Stimulated activated CD8-positive, alpha-beta memory T cell treated with anti-CD3 and anti-CD28 coated beads, Interleukin-15, amount 100 ng/mL, for 4 hours (primary cell): ENCODE results near the gene ZNF205.
"Not testable (repeated sequence)": the region's sequence is repeated elsewhere in the genome, so short reads cannot be mapped to it uniquely, and the experiment has no call there.

Experiments
- DNase-seq, 2 donors: peaks; one replicate each; pipeline ENCODE4 v3.0.0-alpha.2; 2020; ENCODE audit warnings: low read depth in 2 of 2

Gene ZNF205

DNA sequence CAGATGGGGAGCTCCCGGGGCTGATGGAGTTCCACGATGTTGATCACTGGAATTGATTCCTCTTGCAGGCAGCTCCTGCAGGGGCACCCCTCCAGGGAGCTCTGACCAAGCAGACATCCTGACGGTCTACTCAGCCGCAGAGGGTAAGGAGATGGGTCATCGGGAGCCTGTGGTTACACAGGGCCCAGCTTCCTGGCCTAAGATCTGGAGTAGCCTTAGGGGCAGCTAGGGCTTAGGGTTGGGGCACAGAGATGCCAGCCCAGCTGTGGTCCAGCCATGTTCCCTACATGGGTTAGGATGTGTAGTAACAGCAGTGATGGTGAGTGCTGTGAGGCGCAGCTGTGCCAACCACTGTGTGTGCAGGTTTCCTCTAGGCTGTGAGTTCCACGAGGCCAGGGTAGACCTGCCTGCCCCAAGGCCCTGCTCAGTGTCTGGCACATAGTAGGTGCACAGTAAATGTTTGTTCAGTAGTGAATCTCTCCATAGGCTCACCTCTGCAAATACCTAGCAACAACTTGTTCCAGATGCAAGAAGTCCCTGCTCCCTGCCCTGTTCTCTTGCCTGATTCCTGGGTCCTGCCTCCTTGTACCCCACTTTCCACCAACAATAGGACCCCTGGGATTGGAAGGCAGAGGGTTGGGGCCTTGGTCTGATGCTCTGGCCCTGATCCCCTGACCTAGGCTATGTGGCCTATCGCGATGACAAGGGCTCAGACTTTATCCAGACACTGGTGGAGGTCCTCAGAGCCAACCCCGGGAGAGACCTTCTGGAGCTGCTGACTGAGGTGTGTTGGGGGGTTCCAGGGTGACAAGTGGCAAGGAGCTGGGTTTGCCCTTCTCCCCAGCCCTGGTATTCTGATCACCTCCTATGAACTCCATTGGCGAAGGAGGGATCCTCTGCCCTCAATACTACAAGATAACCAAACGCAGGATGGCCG lies 36.1 kb downstream of the ZNF205 start:
- no peak for DNase-seq

DNA sequence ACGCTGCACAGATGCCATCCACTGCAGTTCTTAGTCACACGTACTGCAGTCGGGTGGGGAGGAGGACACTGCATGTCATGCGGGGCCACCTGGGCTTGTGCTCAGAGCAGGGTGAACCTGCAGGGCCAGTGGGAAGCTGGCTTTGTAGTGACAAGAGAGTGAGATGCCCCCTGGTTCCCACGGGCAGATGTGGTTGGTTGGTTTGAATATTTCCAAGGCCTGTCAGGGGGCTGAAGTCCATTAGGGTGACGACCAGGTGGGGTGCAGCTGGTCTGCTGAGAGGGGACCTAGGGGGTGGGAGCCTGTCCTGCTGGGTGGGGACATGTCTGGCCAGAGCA lies 36.8 kb downstream of the ZNF205 start:
- DNase-seq: no peak

DNA sequence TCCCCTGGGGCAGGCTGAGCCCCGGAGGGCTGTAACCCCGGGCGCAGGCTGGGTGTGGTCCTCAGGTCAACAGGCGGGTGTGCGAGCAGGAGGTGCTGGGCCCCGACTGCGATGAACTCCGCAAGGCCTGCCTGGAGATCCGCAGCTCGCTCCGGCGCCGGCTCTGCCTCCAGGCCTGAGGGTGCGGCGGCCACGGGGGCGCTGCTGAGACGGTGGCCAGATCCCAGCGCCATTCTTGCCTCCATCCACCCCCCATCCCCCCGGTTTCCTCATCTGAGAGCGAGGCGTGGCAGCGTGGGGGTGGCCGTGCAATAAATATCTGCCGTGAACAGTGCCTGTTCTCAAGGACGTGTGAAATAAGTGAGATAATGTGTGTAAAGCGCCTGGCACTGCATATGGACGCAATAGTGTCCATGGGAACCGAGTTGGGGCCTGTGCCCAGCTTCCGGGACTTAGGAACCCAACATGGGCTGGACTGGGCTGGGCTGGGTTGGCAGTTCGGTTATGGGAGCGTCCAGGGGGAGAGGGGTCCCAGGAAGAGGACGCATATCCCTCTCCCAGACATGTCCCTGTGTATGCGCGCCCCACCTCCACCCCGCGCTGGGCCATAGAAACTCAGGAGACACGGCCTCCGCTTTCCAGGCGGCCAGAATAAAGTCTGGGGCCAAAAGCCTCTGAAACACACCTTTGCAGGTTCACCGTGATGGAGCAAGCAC lies 37.4 kb downstream of the ZNF205 start:
- DNase-seq: no peak

DNA sequence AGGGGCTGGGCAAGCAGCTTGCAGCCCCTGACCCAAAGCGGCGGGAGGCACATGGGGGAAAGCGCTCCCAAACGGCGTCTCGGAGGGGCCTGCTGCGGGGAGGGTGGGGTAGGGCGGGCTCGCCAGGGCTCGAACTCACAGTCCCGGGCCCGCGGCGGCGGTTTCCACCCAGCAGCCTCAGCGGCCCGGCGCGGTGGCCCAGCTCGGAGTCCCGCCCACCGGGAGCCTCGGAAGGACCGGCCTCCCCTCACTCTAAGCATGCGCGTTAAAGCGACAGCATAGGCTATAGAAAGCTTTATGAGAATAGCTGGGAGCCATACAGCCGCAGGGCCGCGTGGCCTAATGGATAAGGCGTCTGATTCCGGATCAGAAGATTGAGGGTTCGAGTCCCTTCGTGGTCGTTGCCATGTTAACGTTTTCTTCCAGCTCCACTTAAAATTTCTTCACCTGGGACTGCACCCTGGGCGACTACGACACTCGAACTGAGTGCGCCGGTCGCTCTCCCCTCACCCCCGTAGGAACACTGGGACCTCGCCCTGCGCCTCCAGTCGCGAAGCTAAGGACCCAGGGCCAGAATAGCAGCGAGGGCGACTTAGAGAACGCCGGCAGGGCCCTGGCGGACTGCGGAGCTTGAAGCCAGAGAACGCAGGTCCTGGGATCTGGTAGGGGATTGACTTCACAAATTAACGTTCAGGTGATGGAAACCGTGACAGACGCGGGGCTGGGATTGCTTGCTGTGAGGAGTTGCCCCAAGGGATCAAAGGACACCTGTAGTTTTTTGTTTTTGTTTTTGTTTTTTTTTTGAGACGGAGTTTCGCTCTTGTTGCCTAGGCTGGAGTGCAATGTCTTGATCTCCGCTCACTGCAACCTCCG lies 38.2 kb downstream of the ZNF205 start:
- DNase-seq: peak; percentile 94 to 95

DNA sequence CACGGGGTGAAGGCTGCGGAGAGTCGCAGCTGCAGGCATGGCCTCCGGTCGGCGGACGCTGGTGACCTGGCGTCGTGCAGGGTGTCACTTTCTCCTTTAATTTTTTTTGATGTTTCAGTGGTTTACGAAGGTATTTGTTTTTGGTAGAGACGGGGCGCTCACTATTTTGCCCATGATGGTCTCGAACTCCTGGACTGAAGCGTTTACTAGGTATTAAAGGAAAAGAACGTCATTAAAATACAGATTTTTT lies 39.6 kb downstream of the ZNF205 start:
- DNase-seq: no peak

DNA sequence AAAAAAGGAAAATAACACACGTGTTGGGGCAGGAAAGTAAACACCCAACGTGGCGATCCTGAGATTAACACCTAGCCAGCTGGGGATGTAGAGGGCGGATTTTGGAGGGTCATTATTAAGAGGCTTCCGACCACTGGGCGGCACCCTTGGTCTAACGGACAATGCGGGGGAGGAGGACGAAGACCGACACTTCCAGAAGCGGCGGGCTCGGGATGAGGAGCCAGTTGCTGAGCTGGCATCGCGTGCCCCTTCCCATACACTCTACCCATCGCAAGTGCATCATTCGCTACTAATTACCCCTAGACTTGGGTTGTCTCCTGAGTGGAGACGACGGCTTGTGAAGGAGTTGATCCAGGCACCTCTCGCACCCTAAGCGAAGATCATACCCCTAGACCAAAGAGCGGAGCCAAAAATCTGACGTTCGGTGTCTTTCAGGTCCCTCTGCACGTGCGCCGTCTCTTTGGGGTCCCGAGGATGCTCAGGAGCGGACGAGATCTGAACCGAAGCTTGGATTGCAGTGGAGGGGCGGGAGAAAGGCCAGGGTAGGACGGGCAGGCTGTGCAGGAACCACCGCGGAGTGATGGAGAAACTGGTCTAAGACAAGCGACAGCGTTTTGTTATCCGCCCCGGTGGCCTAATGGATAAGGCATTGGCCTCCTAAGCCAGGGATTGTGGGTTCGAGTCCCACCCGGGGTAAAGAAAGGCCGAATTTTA lies 40.0 kb downstream of the ZNF205 start:
- peak; percentile 63 to 73 for DNase-seq

DNA sequence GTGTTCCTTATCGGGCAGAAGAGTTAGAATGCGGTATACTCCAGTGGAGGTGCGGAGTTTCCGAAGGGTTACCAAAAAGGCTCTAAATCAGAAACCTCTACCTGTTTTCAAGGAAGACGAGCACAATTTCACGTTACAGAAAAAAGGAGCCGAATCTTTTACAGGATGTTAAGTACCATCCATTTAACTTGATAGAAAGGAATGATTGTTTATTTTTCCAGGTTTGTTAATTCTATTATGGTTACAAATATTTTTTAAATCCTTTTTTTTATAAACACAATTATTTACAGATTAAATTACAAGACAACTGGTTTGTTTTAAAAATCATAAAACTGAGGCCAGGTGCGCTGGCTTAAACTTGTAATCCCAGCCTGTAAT lies 40.6 kb downstream of the ZNF205 start:
- DNase-seq: no peak

DNA sequence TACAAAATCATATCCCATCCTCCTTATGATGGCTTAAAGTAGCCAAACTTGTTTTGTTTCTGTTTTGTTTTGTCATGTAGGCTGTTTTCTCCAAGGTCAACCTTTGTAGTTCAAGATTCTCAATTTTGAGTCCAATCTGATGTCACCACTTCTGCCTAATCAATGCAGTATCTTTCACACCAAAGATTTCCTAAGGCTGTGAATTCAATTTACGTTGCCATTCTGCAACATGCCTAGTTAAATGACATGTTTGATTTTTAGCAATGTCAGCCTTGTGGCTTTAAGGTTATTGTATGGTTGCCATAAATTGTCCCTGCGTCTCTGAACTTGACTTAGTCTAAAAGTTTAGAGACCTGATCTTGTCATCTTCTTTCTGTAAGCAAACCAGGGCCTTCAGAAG lies 42.8 kb downstream of the ZNF205 start:
- no peak for DNase-seq

DNA sequence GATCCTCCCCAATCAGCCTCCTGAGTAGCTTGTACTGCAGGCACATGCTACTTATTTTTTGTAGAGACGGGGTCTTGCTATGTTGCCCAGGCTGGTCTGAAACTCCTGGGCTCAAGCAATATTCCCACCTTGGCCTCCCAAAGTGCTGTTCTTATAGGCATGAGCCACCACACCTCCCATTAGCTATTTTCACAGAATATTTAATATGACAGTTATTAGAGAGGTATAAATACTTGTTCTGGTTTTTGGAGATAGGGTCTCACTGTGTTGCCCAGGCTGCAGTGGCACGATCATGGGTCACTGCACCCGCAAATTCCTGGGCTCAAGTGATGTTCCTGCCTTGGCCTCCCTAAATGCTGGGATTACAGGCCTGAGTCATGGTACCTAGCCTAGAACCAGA lies 43.6 kb downstream of the ZNF205 start:
- no peak for DNase-seq

DNA sequence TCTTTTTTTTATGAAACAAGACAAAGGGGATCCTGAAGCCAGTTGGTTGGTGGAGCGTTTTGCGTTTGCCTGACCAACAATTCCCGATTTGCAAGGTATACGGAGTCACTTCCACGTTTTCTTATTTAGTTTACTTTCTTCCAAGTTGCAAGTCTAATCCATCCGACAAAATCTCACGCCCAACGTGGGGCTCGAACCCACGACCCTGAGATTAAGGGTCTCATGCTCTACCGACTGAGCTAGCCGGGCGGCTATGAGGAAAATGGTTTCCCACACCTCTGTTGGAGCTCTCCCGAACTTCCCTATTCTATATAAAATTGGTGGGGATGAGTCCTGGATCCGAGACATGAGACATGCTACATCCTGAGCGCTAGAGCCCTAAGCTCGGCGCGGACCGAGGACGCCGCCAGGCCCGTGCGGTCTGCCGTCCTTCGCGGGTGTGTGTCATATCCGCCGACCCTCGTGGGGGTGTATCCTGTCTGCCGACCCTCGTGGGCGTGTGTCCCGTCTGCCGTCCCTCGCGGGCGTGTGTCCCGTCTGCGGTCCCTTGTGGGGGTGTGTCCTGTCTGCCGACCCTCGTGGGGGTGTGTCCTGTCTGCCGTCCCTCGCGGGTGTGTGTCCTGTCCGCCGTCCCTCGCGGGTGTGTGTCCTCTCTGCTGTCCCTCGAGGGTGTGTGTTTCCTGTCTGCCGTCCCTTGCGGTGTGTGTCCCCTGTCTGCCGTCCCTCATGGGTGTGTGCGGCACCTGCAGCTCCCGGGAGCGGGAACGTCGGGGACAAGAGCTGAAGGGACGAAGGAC lies 45.0 kb downstream of the ZNF205 start:
- peak in 1 of 2 donors; percentile 48 for DNase-seq

DNA sequence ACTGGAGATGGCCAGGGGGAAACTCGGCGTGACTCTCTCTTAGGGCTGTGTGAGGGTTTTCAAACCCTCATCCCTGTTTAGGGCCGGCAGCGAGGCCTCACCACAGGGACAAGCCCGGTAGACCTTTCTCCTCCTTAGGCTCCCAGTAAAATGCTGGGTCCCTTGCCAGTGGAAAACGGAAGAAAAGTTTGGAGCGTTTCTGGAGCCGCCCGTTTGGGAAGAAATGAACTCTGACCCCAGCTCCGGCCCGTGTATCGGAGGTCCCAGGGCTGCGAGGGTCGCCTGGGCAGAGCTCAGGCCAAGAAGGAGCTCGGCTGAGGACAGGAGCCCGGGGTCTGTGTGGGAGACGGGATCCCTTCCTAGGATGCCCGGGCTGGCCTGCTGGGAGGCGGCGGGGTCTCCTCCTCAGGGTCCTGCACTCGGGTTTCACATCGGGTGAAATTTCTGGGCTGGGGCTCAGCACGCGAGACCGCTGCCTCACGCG lies 45.7 kb downstream of the ZNF205 start:
- DNase-seq: no peak

DNA sequence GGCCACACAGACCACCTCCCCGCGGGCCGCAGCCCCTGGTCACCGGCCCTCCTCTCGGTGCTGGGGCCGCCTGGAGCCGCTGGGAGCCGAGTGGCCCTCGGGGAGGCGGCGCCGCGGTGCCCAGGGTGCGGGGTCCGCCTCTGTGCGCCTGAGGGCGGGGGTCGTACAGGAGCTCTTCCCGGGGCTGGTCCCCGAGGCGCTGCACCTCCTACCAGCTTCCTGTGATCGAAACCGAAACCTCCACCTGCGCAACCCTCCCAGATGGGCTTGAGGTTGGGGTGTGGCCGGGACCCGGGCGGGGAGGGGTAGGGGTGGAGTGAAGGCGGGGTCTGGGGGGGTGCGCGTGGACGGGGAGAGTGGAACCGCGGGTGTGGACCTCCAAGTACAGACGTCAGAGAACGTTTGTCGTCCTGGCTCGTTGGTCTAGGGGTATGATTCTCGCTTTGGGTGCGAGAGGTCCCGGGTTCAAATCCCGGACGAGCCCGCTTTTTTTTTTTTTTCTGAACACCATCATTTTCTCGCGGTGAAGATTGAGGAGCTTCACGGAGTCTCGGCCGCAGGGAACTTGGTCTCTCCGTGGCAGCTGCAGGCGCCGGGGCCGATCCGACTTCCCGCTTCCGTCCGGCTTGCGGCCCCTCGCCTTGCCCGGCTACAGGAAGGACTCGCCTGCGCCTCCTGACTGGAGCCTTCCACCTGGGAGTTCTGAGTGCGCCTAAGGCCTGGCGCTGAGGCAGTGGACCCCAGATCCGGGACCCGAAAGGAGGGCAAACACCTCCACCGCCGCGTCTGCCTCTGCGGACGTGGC lies 46.3 kb downstream of the ZNF205 start:
- peak; percentile 83 to 87 for DNase-seq

DNA sequence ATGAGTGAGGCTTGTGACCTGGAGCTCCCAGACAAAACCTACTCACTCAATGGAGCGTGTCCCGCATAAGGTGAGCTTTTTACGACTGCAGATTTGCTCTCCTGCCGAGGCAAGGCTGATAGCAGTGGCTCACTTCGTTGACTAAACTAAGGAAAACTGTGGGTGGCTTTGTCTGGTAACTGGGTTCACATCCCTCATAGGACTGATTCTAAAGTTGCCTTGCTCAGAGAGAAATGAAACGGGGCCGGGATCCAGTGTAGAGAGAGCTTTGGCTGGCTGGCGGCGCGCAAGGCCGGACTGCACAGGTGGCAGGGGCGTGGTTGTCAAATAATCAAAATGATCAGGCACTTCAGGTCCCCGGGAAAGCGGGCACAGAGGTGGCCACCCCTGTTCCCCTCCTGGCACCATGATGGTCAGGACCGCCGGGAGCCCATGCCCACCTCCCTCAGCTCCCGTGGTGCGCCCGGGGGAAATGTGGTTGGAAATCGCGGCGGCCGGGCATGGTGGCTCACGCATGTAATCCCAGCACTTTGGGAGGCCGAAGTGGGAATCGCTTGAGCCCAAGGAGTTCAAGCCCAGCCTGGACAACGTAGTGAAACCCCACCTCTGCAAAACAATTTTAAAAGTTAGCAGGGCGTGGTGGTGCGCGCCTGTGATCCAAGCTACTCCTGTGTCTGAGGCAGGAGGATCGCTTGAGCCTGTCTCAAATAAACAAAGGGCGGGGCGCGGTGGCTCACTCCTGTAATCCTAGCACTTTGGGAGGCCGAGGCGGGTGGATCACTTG lies 49.0 kb downstream of the ZNF205 start:
- no peak for DNase-seq

DNA sequence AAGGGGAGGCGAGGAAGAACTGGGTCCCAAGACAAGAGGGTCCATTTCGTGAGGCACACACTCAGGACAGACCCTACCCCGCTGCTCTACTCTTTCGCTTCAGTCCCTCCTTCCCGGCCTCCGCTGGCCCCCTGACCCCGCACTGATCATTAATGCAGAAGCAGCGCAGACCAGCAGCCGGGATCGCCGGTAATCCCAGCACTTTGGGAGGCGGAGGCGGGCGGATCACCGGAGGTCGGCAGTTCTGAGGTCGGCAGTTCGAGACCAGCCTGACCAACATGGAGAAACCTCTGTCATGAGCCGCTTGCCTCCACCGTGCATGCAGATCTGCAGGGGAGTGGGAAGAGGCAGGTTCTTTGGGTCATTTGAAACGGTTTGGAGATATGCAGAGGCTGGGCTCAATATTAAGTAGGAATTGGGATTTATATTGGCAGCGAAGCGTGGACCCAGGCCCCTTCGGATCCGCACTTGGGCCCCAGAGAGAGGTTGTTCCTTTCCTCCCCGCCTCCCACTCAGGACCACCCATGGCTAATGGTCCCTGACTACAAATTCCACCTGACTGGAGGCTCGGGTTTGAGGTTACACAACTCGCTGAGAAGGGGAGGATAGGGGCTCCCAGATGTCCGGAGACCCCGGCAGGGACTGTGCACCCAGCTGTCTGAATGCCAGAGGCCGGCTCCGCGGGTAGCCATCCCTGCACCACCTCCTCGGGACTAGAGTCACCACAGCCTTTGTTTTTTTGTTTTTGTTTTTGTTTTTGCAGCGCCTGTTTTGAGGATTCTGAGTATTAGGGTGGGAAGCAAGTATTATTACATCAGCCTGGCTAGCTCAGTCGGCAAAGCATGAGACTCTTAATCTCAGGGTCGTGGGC lies 52.0 kb downstream of the ZNF205 start:
- no peak for DNase-seq

DNA sequence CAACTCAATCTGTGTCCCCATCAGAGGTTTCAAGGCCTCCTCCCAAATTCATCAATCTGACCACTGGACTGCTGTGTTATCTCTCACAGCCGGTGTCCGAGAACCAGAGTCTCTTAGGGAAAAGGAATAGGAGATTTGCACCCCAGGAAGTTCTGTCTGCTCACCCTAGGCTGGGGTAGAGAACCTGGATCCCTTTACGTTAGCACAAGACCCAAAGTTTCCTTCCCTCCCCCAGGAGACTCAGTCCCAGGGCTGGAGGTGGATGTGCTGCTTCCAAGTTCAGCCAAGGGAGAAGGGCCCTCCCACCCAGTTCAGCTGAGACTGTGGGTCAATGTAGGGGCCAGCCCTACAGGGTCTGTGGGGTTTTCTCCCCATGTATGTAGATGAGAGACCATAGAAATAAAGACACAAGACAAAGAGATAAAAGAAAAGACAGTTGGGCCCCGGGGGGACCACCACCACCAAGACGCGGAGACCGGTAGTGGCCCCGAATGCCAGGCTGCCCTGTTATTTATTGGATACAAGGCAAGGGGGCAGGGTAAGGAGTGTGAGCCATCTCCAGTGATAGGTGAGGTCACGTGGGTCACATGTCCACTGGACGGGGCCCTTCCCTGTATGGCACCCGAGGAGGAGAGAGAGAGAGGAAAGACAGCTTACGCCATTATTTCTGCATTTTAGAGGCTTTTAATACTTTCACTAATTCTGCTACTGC lies 52.9 kb downstream of the ZNF205 start:
- DNase-seq: no peak

DNA sequence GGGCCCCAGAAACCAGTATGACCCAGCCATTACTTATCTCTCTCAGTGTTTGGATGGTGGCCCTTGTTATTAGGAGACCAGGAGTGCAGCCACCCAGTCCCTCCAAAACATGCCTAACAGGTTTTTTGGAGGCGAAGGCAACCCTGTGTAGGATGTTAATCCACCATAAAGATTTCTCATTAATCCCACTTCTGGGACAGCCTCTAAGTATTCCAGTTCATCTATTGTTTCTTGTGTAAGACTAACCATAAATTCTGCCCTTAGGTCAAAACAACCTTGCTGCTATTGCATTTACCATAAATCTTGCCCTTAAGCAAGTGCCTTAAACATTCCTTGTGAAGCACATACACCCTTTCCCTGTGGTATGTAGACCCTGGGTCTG lies 54.1 kb downstream of the ZNF205 start:
- DNase-seq: no peak

DNA sequence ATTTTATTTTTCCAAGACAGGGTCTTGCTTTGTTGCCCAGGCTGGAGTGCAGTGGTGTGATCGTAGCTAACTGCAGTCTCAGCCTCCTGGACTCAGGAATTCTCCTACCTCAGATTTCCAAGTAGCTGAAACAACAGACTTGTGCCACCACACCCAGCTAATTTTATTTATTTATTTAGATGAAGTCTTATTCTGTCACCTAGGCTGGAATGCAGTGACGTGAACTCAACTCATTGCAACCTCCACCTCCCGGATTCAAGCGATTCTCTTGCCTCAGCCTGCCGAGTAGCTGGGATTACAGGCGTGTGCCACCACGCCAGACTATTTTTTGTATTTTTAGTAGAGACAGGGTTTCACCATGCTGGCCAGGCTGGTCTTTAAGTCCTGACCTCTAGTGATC lies 56.3 kb downstream of the ZNF205 start:
- DNase-seq: not testable (repeated sequence)
